CD4-positive, alpha-beta T cell (primary cell): ENCODE results near the gene DNMT1. TPM values are rescaled to one million over a fixed set of nuclear protein-coding genes. Genes with fewer than 3 reads are reported as not detected.
A peak's percentile ranks its signal among the peaks of the same experiment; 100 is the strongest.

ENCODE experiments used
- ATAC-seq: fragments of 200-7000 bp; cut with Tn5 transposase; one replicate; pipeline ENCODE4 v1.10.0; 2022; ENCODE audit warnings: mild to moderate bottlenecking; ENCODE audit not compliant: poor library complexity
- CTCF ChIA-PET: fragments of 350-600 bp; sonication (Branson Sonifier 250); formaldehyde crosslinking; loops from one replicate; lab custom pipeline; 2021; ENCODE audit warnings: antibody characterized with exemption, inconsistent platforms; lab: Charles Lee
- POLR2A ChIA-PET: fragments of 350-600 bp; sonication (Branson Sonifier 250); formaldehyde crosslinking; loops from one replicate; lab custom pipeline; 2021; ENCODE audit warnings: antibody characterized with exemption, inconsistent platforms; lab: Charles Lee
- DNase-seq, 14 experiments: peaks; one replicate each; pipeline ENCODE4 v3.0.0-alpha.2; 2013 to 2020; ENCODE audit warnings: mixed read lengths in 2 of 14
- H3K27ac ChIP-seq, 2 donors: one replicate each; pipeline versions ENCODE4 v1.5.1 to v1.7.0; 2013; ENCODE audit warnings: low read length in 2 of 2, low read depth in 1 of 2, mild to moderate bottlenecking in 1 of 2
- H3K27me3 ChIP-seq, 2 experiments: 1 replicate in 1 of 2; 2 replicates in 1 of 2; pipeline versions ENCODE4 v1.6.1 to v1.7.0; 2013; ENCODE audit warnings: low read length in 2 of 2, control low read depth in 1 of 2, mild to moderate bottlenecking in 1 of 2, moderate library complexity in 1 of 2; ENCODE audit not compliant: insufficient read depth in 2 of 2, control insufficient read depth in 1 of 2
- H3K36me3 ChIP-seq: one replicate; pipeline ENCODE4 v1.6.1; 2013; ENCODE audit warnings: low read length, control low read depth; ENCODE audit not compliant: insufficient read depth
- H3K4me1 ChIP-seq: one replicate; pipeline ENCODE4 v1.6.1; 2013; ENCODE audit warnings: low read length, control low read depth; ENCODE audit not compliant: insufficient read depth
- H3K4me3 ChIP-seq: one replicate; pipeline ENCODE4 v1.5.1; 2013; ENCODE audit warnings: mild to moderate bottlenecking, low read length, moderate library complexity
- H3K9me3 ChIP-seq, 2 experiments: 1 replicate in 1 of 2; 2 replicates in 1 of 2; pipeline versions ENCODE4 v1.6.1 to v1.7.0; 2013; ENCODE audit warnings: low read length in 2 of 2, mild to moderate bottlenecking in 2 of 2, control low read depth in 1 of 2, moderate library complexity in 1 of 2; ENCODE audit not compliant: control insufficient read depth in 1 of 2, insufficient read depth in 1 of 2
- H3K27ac Mint-ChIP-seq: one replicate; pipeline ENCODE4 v1.8.0; 2020; ENCODE audit warnings: mixed read lengths
- H3K27me3 Mint-ChIP-seq: one replicate; pipeline ENCODE4 v1.8.0; 2021; ENCODE audit warnings: mixed read lengths
- H3K36me3 Mint-ChIP-seq: one replicate; pipeline ENCODE4 v1.8.0; 2021; ENCODE audit warnings: low read depth, mixed read lengths
- H3K4me1 Mint-ChIP-seq: one replicate; pipeline ENCODE4 v1.8.0; 2021; ENCODE audit warnings: low read depth, mixed read lengths
- H3K4me3 Mint-ChIP-seq: one replicate; pipeline ENCODE4 v1.8.0; 2020; ENCODE audit warnings: mild to moderate bottlenecking, mixed read lengths
- H3K9me3 Mint-ChIP-seq: one replicate; pipeline ENCODE4 v1.8.0; 2020; ENCODE audit warnings: mixed read lengths
- CTCF ChIP-seq: fragments of 200-600 bp; IDR thresholded peaks from one replicate; pipeline ENCODE4 v1.8.0; 2022; ENCODE audit warnings: antibody characterized with exemption, mild to moderate bottlenecking
- intact Hi-C, 2 experiments: fragments of 100-400 bp; cut with DNase I in 1 of 2; cut with micrococcal nuclease in 1 of 2; formaldehyde crosslinking; loops; one replicate each; pipeline versions ENCODE4 v1.15.1 to v1.9.0; 2023 to 2025; cut with DNase I, micrococcal nuclease
- total RNA-seq, 174 experiments: library from RNA in 2 of 174; stranded (reverse) in 2 of 174; gene quantifications; one replicate each; pipeline ENCODE4 v1.2.3 and lab custom pipeline; 2021 to 2026

The DNMT1 gene
- total RNA-seq, 2 experiments from 2014 or later: 159 to 160 TPM

GRCh38 chr19:10091370-10091687, 103.4 kb downstream of the DNMT1 start:
- Histone ChIP-seq H3K9me3 (peaks cover 0 to 4% of the 10 kb centered on the region in 2 experiments), H3K36me3 (peaks cover 41% of the 10 kb centered on the region), H3K4me3 (no peak overlapping the region), H3K27ac (no peak overlapping the region), H3K4me1 (peaks cover 23% of the 10 kb centered on the region), H3K27me3 (no peaks in the 10 kb centered on the region)
- H3K4me1 Mint-ChIP-seq: peaks cover 13% of the 10 kb centered on the region
- no peak overlapping the region for H3K4me3 Mint-ChIP-seq
- ATAC-seq (no peak), DNase-seq (no peak)
- ChIA-PET POLR2A (interaction anchor here (1.2 kb wide), 1 partner anchor 13 kb away, joined by 3 read pairs; no protein-coding TSS in a partner anchor), CTCF (no interaction called here)
- no peak overlapping the region for H3K27ac Mint-ChIP-seq
- H3K36me3 Mint-ChIP-seq: peaks cover 60% of the 10 kb centered on the region
- TF ChIP-seq CTCF: no peak
- no peaks in the 10 kb centered on the region for H3K9me3 Mint-ChIP-seq
- intact Hi-C loops: no loop called here
- H3K27me3 Mint-ChIP-seq: no peaks in the 10 kb centered on the region

GRCh38 chr19:10089801-10090375, 104.9 kb downstream of the DNMT1 start:
- H3K9me3 ChIP-seq: no peaks in the 10 kb centered on the region
- CTCF ChIA-PET: no interaction called here
- peaks cover 55% of the 10 kb centered on the region for H3K36me3 Mint-ChIP-seq
- POLR2A ChIA-PET: no interaction called here
- intact Hi-C loops: loop anchor here in 1 of 2 experiments (10.0 kb wide), 1 partner anchor 255 kb away; the partner anchor contains the start of gene PIN1
- peaks cover 24% of the 10 kb centered on the region for H3K4me1 ChIP-seq
- DNase-seq: no peak
- peaks cover 12% of the 10 kb centered on the region for H3K4me1 Mint-ChIP-seq
- peaks cover 41% of the 10 kb centered on the region for H3K36me3 ChIP-seq
- H3K4me3 Mint-ChIP-seq: peak overlapping the region; percentile 72
- H3K27me3 Mint-ChIP-seq: no peaks in the 10 kb centered on the region
- no peak overlapping the region for H3K27ac ChIP-seq
- no peak for ATAC-seq
- no peaks in the 10 kb centered on the region for H3K27me3 ChIP-seq
- H3K27ac Mint-ChIP-seq: peak overlapping the region; percentile 12
- no peak overlapping the region for H3K4me3 ChIP-seq
- no peaks in the 10 kb centered on the region for H3K9me3 Mint-ChIP-seq
- no peak for TF ChIP-seq CTCF

- Mint-ChIP-seq H3K36me3 (peaks cover 49% of the 10 kb centered on the region), H3K9me3 (no peaks in the 10 kb centered on the region), H3K4me1 (peaks cover 12% of the 10 kb centered on the region), H3K4me3 (no peak overlapping the region), H3K27me3 (no peaks in the 10 kb centered on the region), H3K27ac (no peak overlapping the region)
- Histone ChIP-seq H3K27ac (no peak overlapping the region), H3K9me3 (no peaks in the 10 kb centered on the region), H3K4me1 (peaks cover 24% of the 10 kb centered on the region), H3K36me3 (peaks cover 41% of the 10 kb centered on the region), H3K4me3 (no peak overlapping the region), H3K27me3 (no peaks in the 10 kb centered on the region)
- intact Hi-C loops: loop anchor here in 1 of 2 experiments (10.0 kb wide), 1 partner anchor 254 kb away; the partner anchor contains the start of gene PIN1
- TF ChIP-seq CTCF: no peak
- POLR2A ChIA-PET: interaction anchor here (0.6 kb wide), 1 partner anchor 11 kb away, joined by 3 read pairs; no protein-coding TSS in a partner anchor
- CTCF ChIA-PET: no interaction called here
- no peak for DNase-seq
- ATAC-seq: no peak
These were observed 105.7 kb downstream of the DNMT1 start for GRCh38 chr19:10088949-10089554.
